NT2/D1 (cell line): ENCODE measurements around the gene CNDP1.

Source experiments
- SUZ12 ChIP-seq: IDR thresholded peaks from 2 replicates; pipeline ENCODE4 v1.6.1; 2011; ENCODE audit not compliant: insufficient read length, insufficient read depth; ENCODE audit errors: extremely low read depth
- ZNF274 ChIP-seq: IDR thresholded peaks from 2 replicates; pipeline ENCODE4 v1.6.1; 2011; ENCODE audit warnings: mild to moderate bottlenecking, low read depth, low read length

DNA sequence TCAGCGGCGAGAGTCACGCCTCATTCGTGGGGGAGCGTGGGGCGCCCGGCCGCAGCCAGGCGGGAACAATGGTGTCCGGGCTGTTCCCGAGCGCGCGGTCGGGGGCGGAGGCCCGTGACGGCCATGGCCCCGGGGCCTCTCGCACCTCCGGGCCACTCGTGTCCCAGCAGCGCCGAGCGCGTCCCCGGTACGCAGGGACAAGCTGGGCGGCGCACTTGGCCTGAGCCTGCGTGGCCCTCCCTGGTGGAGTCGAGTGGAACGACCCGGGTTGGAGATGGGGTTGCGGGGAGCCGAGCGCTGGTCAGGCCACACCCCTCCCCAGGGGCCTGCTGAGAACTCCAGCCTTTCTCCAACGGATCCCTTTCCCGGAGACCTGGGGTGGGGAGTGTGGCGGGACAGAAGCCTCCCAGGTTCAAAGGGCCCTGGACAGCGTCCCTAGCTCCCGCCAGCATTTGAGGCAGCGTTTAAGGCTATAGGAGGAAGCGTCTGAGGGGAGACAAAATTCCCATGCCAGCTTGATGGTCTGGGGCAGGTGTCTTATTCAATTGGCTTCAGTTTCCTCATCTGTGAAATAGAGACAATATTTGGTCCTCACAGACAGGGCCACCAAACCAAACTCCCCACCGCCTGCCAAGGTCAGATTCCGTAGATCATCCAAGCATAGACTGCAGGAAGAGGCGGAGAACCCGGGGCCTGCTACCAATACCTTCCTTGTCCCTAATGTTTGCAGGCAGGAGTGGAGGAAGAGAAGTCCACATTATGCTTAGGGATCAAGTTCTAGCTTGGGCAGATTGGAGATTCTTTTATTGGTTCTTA, 37.6 kb upstream of the CNDP1 start:
- TF ChIP-seq ZNF274 (no peak), SUZ12 (no peak)
